Measurements from ENCODE around the gene GTSE1.

DNA sequence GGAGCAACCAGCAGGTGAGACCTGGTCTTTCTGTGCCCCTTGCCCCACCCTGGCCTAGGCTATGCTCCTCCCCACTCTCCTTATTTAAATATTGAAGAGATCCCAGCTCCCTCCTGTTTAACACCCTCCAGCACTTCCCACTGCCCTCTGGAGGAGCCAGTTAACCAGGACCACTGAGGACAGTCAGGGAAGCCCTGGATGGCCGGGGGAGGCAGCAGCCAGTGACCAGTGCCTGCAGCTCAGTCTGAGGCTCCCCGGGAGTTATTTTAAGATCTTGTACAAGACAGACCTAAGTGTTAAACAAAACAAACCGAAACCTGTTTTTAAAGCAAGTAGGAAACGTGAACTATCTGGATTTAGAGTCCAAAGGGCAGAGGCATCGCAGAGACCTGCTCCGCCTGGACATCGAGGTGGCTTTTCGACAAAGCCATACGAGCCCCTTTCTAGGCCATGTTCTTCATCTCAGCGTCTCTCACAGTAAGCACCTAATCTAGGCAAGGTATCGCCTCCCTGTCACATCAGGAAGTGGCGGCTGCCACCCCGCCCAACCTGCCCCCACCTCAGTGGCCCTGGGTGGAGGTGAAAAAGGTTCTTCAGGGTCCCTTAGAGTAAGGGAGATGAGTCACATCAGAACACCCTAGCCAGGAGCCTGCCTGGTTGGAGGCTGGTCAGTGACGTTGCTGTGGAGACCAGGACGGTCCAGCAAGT is 74.1 kb downstream of the GTSE1 start:
- no peak for TF ChIP-seq EZH2 (IDR thresholded peaks at IDR 0.05; ENCODE audit: low read length)
- TF ChIP-seq, protein P1, sequence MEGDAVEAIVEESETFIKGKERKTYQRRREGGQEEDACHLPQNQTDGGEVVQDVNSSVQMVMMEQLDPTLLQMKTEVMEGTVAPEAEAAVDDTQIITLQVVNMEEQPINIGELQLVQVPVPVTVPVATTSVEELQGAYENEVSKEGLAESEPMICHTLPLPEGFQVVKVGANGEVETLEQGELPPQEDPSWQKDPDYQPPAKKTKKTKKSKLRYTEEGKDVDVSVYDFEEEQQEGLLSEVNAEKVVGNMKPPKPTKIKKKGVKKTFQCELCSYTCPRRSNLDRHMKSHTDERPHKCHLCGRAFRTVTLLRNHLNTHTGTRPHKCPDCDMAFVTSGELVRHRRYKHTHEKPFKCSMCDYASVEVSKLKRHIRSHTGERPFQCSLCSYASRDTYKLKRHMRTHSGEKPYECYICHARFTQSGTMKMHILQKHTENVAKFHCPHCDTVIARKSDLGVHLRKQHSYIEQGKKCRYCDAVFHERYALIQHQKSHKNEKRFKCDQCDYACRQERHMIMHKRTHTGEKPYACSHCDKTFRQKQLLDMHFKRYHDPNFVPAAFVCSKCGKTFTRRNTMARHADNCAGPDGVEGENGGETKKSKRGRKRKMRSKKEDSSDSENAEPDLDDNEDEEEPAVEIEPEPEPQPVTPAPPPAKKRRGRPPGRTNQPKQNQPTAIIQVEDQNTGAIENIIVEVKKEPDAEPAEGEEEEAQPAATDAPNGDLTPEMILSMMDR (optimal IDR thresholded peaks at IDR 0.05 in 1 of 3, IDR thresholded peaks at IDR 0.05 in 1 of 3, conservative IDR thresholded peaks at IDR 0.05 in 1 of 3; ENCODE audit: extremely low read depth in 1 of 3, insufficient read depth in 2 of 3, low read length in 3 of 3), result no peak
